HepG2 (cell line): ENCODE data around the gene DNAAF6. TPM values are rescaled to one million over a fixed set of nuclear protein-coding genes. Genes with fewer than 3 reads are reported as not detected.

Experiments used
- ATAC-seq: fragments of 200-7000 bp; cut with Tn5 transposase; 3 replicates; pipeline ENCODE4 v1.9.1; 2020; ENCODE audit warnings: mild to moderate bottlenecking, moderate library complexity
- BruUV-seq: library from RNA; stranded (reverse); fragments of 400-500 nt; replicated peaks from 2 replicates; lab custom pipeline; 2021; lab: Mats Ljungman, UMichigan
- CTCF ChIA-PET: fragments of 300-600 bp; formaldehyde crosslinking; extraction: SDS; loops from one replicate; lab custom pipeline; 2021; ENCODE audit warnings: low total read pairs, inconsistent platforms, low intra/inter-chr PET ratio; lab: Yijun Ruan, JAX
- POLR2A ChIA-PET: fragments of 350-600 bp; sonication (Branson Sonifier 250); formaldehyde crosslinking; loops from one replicate; lab custom pipeline; 2020; ENCODE audit warnings: antibody characterized with exemption, inconsistent platforms; lab: Yijun Ruan, JAX
- DNase-seq: peaks from one replicate; pipeline ENCODE4 v3.0.0-alpha.2; 2015; ENCODE audit warnings: low spot score
- FAIRE-seq: peaks from 3 replicates; lab custom pipeline; 2011; peaks lifted over from hg19 to GRCh38; lab: Jason Lieb, UNC
- H2AFZ ChIP-seq: one replicate; pipeline ENCODE4 v1.6.1; 2011; ENCODE audit warnings: low read length, inconsistent platforms
- H3K27ac ChIP-seq: fragments of 300-600 bp; 3 replicates; pipeline ENCODE4 v1.8.0; 2011; ENCODE audit warnings: mixed run types, mild to moderate bottlenecking, mixed read lengths, low read length, inconsistent platforms; ENCODE audit not compliant: insufficient read depth; ENCODE audit errors: extremely low read length
- H3K27me3 ChIP-seq, 2 experiments: fragments of 200-600 bp in 1 of 2; 2 replicates in 1 of 2; 3 replicates in 1 of 2; pipeline versions ENCODE4 v1.6.0 to v1.8.0; 2011; ENCODE audit warnings: low read length in 2 of 2, mild to moderate bottlenecking in 2 of 2, moderate library complexity in 2 of 2, inconsistent platforms in 1 of 2; ENCODE audit not compliant: insufficient read depth in 2 of 2, control insufficient read depth in 1 of 2
- H3K36me3 ChIP-seq, 2 experiments: fragments of 200-600 bp in 1 of 2; replicated peaks in 1 of 2; 2 replicates in 1 of 2; 3 replicates in 1 of 2; pipeline versions ENCODE4 v1.5.1 to v1.8.0; 2011; ENCODE audit warnings: low read length in 2 of 2, inconsistent platforms in 1 of 2; ENCODE audit not compliant: insufficient read depth in 2 of 2, control insufficient read depth in 1 of 2
- H3K4me1 ChIP-seq: 2 replicates; pipeline ENCODE4 v1.5.1; 2012; ENCODE audit warnings: low read length, inconsistent platforms; ENCODE audit not compliant: insufficient read depth
- H3K4me2 ChIP-seq: 2 replicates; pipeline ENCODE4 v1.6.0; 2011; ENCODE audit warnings: low read depth, low read length, inconsistent platforms
- H3K4me3 ChIP-seq, 3 experiments: fragments of 200-600 bp in 1 of 3; sonication (generic), shearing (Covaris generic) in 1 of 3; replicated peaks in 1 of 3; 2 replicates each; pipeline ENCODE4 v1.5.1; 2011 to 2016; ENCODE audit warnings: low read length in 3 of 3, inconsistent platforms in 2 of 3, low read depth in 2 of 3, mild to moderate bottlenecking in 2 of 3, control low read depth in 1 of 3, mixed read lengths in 1 of 3; ENCODE audit not compliant: insufficient read depth in 1 of 3
- H3K79me2 ChIP-seq: one replicate; pipeline ENCODE4 v1.6.1; 2011; ENCODE audit warnings: low read length, inconsistent platforms; ENCODE audit not compliant: insufficient read depth
- H3K9ac ChIP-seq: 2 replicates; pipeline ENCODE4 v1.6.0; 2011; ENCODE audit warnings: mild to moderate bottlenecking, low read depth, low read length, inconsistent platforms; ENCODE audit not compliant: insufficient read depth
- H3K9me3 ChIP-seq: 2 replicates; pipeline ENCODE4 v1.5.1; 2012; ENCODE audit warnings: mild to moderate bottlenecking, low read length
- H4K20me1 ChIP-seq: 2 replicates; pipeline ENCODE4 v1.6.0; 2011; ENCODE audit warnings: inconsistent platforms, mild to moderate bottlenecking, low read length, moderate library complexity; ENCODE audit not compliant: insufficient read depth
- EED ChIP-seq: sonication (generic); formaldehyde crosslinking; IDR thresholded peaks from 2 replicates; pipeline ENCODE4 v1.5.0; 2020; ENCODE audit warnings: mild to moderate bottlenecking, missing genetic modification reagents
- HMGA1 ChIP-seq: sonication (generic); formaldehyde crosslinking; conservative IDR thresholded peaks from 2 replicates; pipeline ENCODE4 v1.4.0; 2020; ENCODE audit warnings: missing genetic modification reagents
- NCOA2 ChIP-seq: sonication (generic); formaldehyde crosslinking; IDR thresholded peaks from 2 replicates; pipeline ENCODE4 v1.8.0; 2022; ENCODE audit warnings: inconsistent platforms
- PATZ1 ChIP-seq: sonication (generic); formaldehyde crosslinking; IDR thresholded peaks from 2 replicates; pipeline ENCODE4 v1.4.0; 2020; ENCODE audit warnings: missing genetic modification reagents
- ZFAT ChIP-seq: sonication (generic); formaldehyde crosslinking; conservative IDR thresholded peaks from 2 replicates; pipeline ENCODE4 v1.8.1; 2023; ENCODE audit warnings: missing genetic modification reagents, inconsistent platforms
- ZFP82 ChIP-seq: sonication (generic); formaldehyde crosslinking; IDR thresholded peaks from 2 replicates; pipeline ENCODE4 v1.5.1; 2020; ENCODE audit warnings: mild to moderate bottlenecking, missing genetic modification reagents, borderline replicate concordance
- ZHX2 ChIP-seq, 2 experiments: sonication (generic) in 1 of 2; formaldehyde crosslinking in 1 of 2; IDR thresholded peaks; 2 replicates each; pipeline versions ENCODE4 v1.6.1 to v1.9.0; 2014 to 2022; ENCODE audit warnings: antibody characterized with exemption in 1 of 2, borderline replicate concordance in 1 of 2, inconsistent platforms in 1 of 2, low read depth in 1 of 2, missing genetic modification reagents in 1 of 2
- ZNF879 ChIP-seq: sonication (generic); formaldehyde crosslinking; IDR thresholded peaks from 2 replicates; pipeline ENCODE4 v1.8.1; 2023; ENCODE audit warnings: missing genetic modification reagents
- WGBS: methylation state at CpG from one replicate; pipeline ENCODE4 v1.1.6; 2017; ENCODE audit warnings: low lambda C conversion rate; 5-methylcytosine and 5-hydroxymethylcytosine counted together
- in situ Hi-C: cut with HindIII; loops from 2 replicates; pipeline ENCODE4 v1.10.0; 2017; ENCODE audit warnings: low pct_unique_long_range_greater_than_20kb; ENCODE audit not compliant: extremely low pct_ligation_motif_present
- intact Hi-C: fragments of 100-400 bp; cut with micrococcal nuclease; formaldehyde crosslinking; loops from one replicate; pipeline ENCODE4 v1.10.0; 2022; ENCODE audit not compliant: unreplicated experiment
- polyA plus RNA-seq, 8 experiments: library from polyadenylated mRNA; depleted of rRNA in 3 of 8; stranded (reverse) in 7 of 8; unstranded in 1 of 8; fragments of >200 nt; fragmentation: Illumina TruSeq in 4 of 8; extraction: Trizol in 4 of 8; gene quantifications; 2 replicates each; pipeline versions ENCODE4 v1.2.1 to v1.2.3, GENCODE V29; 2011 to 2016; ENCODE audit warnings: low read depth in 4 of 8, missing spikeins in 1 of 8, mixed read lengths in 1 of 8; ENCODE audit not compliant: insufficient read depth in 1 of 8
- total RNA-seq, 5 experiments: library from RNA; depleted of rRNA; stranded (reverse); fragments of >200 nt; fragmentation: Illumina TruSeq; extraction: Trizol; gene quantifications; 2 replicates each; pipeline ENCODE4 v1.2.3, GENCODE V29; 2016; ENCODE audit warnings: low read depth in 1 of 5
- TF ChIP-seq, protein P1 (sequence below): sonication (generic); formaldehyde crosslinking; conservative IDR thresholded peaks from 2 replicates; pipeline ENCODE4 v1.8.0; 2022; ENCODE audit warnings: mild to moderate bottlenecking, moderate library complexity, missing genetic modification reagents

DNAAF6 gene
- total and polyA plus RNA-seq, 2 of the 13 experiments (the other 11 are each of a cell fraction or from before 2014, with no cell fraction given) = not detected

- TF ChIP-seq HMGA1 (CRISPR knock-in tag) = no peak
These were observed 2.3 kb upstream of the DNAAF6 start (continued) for GRCh38 chrX:107204068-107204605.

DNA sequence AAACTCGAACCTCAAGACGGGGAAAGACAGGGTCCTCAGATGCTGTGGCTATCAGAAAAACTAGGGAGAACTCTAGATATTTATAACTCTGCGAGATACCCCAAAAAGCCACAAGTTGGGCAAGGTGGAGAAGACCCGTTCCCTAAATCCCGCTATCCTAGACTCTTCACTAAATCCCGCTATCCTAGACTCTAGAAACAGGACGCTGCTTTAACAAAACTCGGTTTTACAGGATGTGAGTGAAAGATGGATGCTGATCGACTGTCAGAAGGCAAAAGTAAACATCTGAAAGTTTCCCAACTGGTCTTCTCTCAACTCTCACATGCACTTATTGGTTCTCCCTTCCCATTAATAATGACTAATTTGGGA, 270 bp downstream of the DNAAF6 start:
- no peak overlapping the region for H3K27ac ChIP-seq
- TF ChIP-seq ZFP82 (CRISPR knock-in tag) = no peak
- no peak for TF ChIP-seq PATZ1 (CRISPR knock-in tag)
- TF ChIP-seq, protein P1, sequence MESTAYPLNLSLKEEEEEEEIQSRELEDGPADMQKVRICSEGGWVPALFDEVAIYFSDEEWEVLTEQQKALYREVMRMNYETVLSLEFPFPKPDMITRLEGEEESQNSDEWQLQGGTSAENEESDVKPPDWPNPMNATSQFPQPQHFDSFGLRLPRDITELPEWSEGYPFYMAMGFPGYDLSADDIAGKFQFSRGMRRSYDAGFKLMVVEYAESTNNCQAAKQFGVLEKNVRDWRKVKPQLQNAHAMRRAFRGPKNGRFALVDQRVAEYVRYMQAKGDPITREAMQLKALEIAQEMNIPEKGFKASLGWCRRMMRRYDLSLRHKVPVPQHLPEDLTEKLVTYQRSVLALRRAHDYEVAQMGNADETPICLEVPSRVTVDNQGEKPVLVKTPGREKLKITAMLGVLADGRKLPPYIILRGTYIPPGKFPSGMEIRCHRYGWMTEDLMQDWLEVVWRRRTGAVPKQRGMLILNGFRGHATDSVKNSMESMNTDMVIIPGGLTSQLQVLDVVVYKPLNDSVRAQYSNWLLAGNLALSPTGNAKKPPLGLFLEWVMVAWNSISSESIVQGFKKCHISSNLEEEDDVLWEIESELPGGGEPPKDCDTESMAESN = no peak
- TF ChIP-seq ZFAT (CRISPR knock-in tag) = no peak
- no peak for TF ChIP-seq ZHX2 (IDR thresholded peaks at IDR 0.05; ENCODE audit: low read depth)
- TF ChIP-seq ZHX2 (CRISPR knock-in tag; IDR thresholded peaks at IDR 0.05; ENCODE audit: borderline replicate concordance) = no peak
- TF ChIP-seq ZNF879 (CRISPR knock-in tag) = no peak
- no peak for TF ChIP-seq EED (CRISPR knock-in tag)
- no peak for TF ChIP-seq NCOA2 (CRISPR knock-in tag)
- peak; percentile 12; the same call in 2 of the 3 replicates for ATAC-seq
- no peaks in the 10 kb centered on the region for H3K79me2 ChIP-seq
- H3K27me3 ChIP-seq = no peaks in the 10 kb centered on the region
- no peak for DNase-seq
- 61% methylated on average over 9 of the region's 9 CpGs for WGBS
- no peak overlapping the region for H3K9ac ChIP-seq
- peaks cover 5% of the 10 kb centered on the region for H3K4me1 ChIP-seq
- BruUV-seq = no TSS peak
- no peaks in the 10 kb centered on the region for H3K36me3 ChIP-seq
- H4K20me1 ChIP-seq = no peaks in the 10 kb centered on the region
- intact Hi-C loops (no loop called here), in situ Hi-C loops (no loop called here)
- POLR2A ChIA-PET = no interaction called here
- H2AFZ ChIP-seq = no peak overlapping the region
- H3K4me2 ChIP-seq = peak overlapping the region; percentile 80
- FAIRE-seq = no peak
- H3K9me3 ChIP-seq = no peaks in the 10 kb centered on the region
- CTCF ChIA-PET = no interaction called here
- no peak overlapping the region for H3K4me3 ChIP-seq
